GM19467 (cell line): ENCODE measurements around the gene ST3GAL2.

Experiments used
- ATAC-seq: cut with Tn5 transposase; IDR thresholded peaks from one replicate; pipeline ENCODE4 v1.9.1; 2021; ENCODE audit warnings: mild to moderate bottlenecking, moderate library complexity; ENCODE audit not compliant: unreplicated experiment

Gene ST3GAL2

GRCh38 chr16:70438969-70439862 lies at the start of gene ST3GAL2:
ST3GAL2 (minus strand) TSS chr16:70439100; CDS start chr16:70398530, 40,570 bp downstream.
- peak; percentile 74 for ATAC-seq

DNA sequence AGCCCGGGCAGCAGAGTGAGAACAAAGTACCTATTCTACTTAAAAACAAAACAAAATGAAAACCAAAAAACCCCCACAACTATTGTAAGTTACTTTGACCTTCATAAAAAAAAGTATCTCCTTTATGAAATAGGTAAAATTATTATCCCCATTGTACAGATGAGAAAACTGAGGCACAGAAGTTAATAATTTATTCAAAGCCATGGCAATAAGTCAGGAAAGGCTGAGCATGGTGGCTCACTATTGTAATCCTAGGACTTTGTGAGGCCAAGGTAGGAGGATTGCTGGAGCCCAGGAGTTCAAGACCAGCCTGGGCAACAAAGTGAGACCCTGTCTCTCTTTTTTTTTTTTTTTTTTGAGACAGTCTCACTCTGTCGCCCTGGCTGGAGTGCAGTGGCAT lies 46.0 kb upstream of the ST3GAL2 start:
- no peak for ATAC-seq

DNA sequence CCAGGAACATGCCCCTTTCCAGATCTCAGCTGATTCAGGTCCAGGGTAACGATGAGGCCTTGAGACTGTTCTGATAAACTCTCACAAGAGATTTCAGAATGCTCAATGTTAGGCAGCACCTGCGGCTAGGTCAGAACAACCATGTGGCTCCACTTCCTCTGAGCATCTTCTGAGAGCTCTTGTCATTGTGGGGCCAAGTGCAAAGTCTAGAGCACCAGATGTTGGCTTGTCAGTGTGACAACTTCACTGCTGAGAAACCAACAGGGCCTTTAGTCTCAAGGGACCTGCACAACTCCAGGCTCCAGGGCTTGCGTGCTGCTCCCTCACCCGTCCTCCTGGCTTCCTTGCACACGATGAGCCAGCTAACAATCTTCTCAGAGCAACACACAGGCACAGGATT lies 44.5 kb upstream of the ST3GAL2 start:
- ATAC-seq, result no peak

- no peak for ATAC-seq
Measured at GRCh38 chr16:70482624-70483023, 43.7 kb upstream of the ST3GAL2 start.

DNA sequence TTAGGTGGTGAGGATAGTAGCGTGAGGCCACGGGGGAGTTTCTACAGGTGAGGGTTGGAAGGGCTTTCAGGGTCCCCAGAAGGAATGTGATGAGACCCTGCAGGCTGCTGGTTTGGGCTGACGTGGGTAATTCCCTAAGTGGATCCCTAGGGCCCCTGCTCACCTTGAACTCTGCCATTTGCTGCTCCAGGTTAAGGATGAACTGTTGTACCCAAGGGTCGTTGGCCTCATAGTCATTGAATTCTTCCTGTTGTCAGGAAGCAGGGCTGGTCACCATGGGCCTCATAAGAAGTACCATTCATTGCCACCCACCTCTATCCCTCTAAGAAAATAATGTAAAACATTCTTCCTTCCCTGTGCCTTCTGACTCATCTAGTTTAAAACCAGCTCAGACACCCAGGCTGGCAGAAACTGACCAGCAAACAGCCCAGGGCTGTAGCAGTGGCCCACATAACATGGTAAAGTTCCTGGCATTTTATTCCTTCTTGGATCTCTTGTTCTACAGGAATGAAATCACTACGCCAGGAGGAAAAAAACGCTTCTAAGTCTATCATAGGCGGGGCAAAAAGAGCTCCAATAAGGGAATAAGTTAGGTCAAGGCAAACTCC lies 43.1 kb upstream of the ST3GAL2 start:
- ATAC-seq, result no peak

- no peak for ATAC-seq
Measured at GRCh38 chr16:70480127-70481105, 41.5 kb upstream of the ST3GAL2 start.

DNA sequence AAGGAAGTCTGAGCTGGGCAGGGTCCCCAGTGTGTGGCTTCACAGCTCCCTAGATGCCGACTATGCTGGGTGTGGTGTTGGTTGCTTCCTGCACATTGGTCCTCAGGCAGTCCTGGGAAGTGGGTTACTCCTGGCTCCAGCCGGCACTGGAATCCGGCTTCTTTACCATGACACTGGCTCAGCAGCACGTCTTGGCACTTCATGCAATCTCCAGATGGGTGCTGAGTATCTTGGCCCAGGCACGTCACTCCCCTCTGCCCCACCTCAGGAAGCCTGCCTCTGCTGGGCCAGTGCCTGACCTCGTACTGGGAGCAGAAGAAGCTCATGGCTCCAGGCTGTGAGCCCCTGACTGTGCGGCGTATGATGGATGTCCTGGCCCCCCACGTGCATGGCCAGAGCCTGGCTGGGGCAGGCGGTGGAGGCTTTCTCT lies 40.0 kb upstream of the ST3GAL2 start:
- ATAC-seq, result no peak

DNA sequence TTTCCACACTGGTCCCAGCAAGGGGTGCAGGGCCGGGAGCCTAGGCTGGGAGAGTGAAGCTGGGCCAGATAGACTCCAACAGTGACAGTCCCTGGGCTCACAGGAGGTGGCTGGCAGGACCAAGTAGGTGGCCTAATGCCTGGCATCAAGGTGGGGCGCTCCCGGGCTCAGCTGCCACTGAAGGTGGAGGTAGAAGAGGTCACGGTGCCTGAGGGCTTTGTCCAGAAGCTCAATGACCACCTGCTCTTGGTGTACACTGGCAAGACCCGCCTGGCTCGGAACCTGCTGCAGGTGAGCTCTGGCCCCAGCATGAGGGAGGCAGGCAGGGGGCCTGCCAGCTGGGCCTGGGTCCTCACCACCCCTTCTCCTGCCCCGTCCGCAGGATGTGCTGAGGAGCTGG lies 39.3 kb upstream of the ST3GAL2 start:
- ATAC-seq, result no peak

- peak; percentile 87 for ATAC-seq
Measured at GRCh38 chr16:70476272-70477020, 37.5 kb upstream of the ST3GAL2 start.

GRCh38 chr16:70475054-70475871 lies 36.4 kb upstream of the ST3GAL2 start:
- no peak for ATAC-seq

DNA sequence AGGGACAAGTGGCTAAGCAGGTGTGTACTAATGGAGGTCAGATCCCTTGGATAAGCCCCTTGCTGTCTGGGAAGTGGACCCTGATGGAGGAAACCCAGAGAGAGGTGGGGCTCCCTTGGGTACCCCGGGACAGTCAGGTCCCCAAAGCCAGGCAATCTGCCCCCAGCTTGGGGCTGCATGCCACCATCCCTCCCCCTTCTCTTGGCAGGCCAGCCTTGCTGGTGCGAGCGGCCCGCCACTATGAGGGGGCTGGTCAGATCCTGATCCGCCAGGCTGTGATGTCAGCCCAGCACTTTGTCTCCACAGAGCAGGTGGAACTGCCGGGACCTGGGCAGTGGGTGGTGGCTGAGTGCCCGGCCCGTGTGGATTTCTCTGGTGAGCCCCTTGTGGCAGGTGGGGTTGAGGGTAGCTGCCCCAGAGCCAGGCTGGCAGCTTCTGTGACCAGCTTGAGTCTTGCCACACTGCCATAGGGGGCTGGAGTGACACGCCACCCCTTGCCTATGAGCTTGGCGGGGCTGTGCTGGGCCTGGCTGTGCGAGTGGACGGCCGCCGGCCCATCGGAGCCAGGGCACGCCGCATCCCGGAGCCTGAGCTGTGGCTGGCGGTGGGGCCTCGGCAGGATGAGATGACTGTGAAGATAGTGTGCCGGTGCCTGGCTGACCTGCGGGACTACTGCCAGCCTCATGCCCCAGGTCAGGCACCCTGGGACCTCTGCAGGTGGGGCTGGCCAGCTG lies 35.6 kb upstream of the ST3GAL2 start:
- no peak for ATAC-seq

DNA sequence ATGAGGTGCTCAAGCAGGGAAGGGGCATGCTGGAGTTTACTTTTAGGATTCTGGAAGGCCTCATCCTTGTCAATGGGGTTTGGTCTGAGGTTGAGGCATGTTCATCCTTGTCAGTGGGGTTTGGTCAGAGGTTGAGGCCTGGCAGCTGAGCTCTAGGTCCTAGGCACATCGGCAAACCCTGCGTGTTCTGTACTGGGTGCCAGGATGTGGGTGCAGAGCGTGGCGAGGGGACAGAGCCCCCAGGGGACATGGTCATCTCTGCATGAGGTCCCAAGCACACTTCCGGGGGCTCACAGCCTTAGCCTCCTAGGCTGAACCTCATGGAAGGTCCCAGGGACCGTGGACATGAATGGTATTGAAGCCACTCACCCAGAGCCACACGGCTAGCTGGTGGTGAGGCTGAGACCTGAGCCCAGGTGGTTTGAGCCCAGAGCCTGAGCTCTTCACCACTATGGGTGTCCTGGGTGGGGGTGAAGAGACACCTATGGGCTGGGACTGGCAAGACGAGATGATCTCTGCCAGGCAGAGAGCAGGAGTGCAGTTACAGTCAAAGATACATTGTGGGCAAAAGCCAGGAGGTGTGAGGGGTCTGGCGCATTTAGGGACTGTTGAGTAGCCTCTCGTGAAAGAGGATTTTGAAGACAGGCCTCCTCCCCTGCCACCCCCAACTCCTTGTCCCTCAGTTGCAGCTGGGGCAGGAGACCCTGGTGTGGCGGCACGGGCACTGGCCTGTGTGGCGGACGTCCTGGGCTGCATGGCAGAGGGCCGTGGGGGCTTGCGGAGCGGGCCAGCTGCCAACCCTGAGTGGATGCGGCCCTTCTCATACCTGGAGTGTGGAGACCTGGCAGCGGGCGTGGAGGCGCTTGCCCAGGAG lies 34.8 kb upstream of the ST3GAL2 start:
- ATAC-seq, result no peak

DNA sequence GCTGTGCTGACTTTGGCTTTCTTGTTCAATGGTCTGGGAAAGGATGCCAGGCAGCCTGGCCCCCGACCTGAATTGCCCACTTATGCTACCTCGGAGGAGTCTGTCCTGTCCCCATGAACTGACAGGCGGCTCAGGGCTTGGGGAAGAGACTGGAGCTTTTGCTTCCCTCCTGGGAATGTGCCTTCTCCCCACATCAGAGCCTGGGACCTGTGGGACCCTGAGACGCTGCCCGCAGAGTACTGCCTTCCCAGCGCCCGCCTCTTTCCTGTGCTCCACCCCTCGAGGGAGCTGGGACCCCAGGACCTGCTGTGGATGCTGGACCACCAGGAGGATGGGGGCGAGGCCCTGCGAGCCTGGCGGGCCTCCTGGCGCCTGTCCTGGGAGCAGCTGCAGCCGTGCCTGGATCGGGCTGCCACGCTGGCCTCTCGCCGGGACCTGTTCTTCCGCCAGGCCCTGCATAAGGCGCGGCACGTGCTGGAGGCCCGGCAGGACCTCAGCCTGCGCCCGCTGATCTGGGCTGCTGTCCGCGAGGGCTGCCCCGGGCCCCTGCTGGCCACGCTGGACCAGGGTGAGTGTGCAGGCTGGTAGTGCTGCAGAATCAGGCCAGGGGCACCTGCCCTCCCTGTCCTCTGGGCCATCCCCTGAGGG lies 34.0 kb upstream of the ST3GAL2 start:
- ATAC-seq, result no peak

GRCh38 chr16:70470927-70471341 lies 32.0 kb upstream of the ST3GAL2 start:
- no peak for ATAC-seq

DNA sequence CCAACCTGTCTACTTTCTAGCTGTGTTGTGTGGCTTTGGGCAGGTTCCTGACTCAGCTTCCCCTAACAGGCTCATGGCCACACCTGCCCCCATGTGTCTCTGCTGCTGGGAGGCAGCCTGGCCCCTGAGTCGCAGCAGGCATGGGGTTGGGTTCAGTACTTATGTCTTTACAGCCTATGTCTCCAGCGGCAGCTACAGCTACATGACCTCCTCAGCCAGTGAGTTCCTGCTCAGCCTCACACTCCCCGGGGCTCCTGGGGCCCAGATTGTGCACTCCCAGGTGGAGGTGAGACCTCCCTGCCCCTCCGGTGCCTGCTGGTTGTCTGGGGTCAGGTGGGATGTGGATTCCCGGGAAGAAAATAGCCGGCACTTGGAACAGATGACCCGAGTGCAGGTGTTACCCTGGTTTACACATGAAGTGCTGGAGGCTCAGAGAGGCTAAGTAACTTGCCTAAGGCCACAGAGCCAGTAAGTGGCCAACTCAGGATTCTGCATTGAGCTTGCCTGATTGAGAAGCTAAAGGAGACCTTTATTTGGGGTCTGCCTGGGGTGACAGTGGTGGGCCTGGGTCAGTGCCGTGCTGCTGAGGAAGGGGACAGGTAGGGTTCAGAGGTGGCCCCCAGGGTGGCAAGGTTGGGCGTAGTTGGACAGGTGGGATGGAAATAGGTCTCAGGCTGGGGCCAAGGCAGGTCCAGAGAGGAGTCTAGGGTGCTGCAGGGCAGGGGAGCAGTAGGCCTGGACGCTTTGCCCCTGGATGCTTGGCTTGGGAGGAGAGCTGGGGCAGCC lies 31.4 kb upstream of the ST3GAL2 start:
- no peak for ATAC-seq

DNA sequence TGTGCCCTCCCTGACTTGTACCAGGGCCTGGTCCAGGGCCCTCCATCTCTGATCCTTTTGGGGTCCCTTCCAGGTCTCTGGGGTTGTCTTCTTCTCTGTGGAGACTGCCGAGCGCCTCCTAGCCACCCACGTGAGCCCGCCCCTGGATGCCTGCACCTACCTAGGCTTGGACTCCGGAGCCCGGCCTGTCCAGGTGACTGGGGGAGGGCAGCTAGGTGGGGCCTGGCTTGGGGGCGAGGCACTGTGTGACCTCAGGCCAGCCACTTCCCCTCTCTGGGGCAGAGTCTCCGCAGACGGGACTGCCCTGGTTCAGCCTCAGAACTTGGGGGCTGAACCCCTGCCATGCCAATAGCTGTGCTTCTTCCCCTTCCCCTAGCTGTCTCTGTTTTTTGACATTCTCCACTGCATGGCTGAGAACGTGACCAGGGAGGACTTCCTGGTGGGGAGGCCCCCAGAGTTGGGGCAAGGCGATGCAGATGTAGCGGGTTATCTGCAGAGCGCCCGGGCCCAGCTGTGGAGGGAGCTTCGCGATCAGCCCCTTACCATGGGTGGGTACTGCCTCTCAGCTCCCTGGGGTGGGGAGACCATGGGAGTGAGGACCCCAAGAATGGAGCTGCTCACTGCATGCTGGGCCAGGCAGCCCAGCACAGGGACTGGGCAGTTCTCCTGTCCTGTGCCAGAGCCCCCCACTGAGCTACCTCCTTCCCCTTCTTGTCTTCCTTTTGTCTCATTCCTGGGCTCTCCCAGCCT lies 30.1 kb upstream of the ST3GAL2 start:
- no peak for ATAC-seq
